Measurements from ENCODE around the gene PHACTR4.

GRCh38 chr1:28516518-28516956 lies 147.0 kb downstream of the PHACTR4 start:
- TF ChIP-seq, protein P1, sequence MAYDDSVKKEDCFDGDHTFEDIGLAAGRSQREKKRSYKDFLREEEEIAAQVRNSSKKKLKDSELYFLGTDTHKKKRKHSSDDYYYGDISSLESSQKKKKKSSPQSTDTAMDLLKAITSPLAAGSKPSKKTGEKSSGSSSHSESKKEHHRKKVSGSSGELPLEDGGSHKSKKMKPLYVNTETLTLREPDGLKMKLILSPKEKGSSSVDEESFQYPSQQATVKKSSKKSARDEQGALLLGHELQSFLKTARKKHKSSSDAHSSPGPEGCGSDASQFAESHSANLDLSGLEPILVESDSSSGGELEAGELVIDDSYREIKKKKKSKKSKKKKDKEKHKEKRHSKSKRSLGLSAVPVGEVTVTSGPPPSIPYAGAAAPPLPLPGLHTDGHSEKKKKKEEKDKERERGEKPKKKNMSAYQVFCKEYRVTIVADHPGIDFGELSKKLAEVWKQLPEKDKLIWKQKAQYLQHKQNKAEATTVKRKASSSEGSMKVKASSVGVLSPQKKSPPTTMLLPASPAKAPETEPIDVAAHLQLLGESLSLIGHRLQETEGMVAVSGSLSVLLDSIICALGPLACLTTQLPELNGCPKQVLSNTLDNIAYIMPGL (CRISPR knock-in tag; IDR thresholded peaks at IDR 0.05), result no peak
- TF ChIP-seq, protein P2, sequence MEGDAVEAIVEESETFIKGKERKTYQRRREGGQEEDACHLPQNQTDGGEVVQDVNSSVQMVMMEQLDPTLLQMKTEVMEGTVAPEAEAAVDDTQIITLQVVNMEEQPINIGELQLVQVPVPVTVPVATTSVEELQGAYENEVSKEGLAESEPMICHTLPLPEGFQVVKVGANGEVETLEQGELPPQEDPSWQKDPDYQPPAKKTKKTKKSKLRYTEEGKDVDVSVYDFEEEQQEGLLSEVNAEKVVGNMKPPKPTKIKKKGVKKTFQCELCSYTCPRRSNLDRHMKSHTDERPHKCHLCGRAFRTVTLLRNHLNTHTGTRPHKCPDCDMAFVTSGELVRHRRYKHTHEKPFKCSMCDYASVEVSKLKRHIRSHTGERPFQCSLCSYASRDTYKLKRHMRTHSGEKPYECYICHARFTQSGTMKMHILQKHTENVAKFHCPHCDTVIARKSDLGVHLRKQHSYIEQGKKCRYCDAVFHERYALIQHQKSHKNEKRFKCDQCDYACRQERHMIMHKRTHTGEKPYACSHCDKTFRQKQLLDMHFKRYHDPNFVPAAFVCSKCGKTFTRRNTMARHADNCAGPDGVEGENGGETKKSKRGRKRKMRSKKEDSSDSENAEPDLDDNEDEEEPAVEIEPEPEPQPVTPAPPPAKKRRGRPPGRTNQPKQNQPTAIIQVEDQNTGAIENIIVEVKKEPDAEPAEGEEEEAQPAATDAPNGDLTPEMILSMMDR (IDR thresholded peaks at IDR 0.05), result no peak
- TF ChIP-seq ATF3 (CRISPR knock-in tag; conservative IDR thresholded peaks at IDR 0.05) (no peak), NR1H2 (CRISPR knock-in tag; IDR thresholded peaks at IDR 0.05) (no peak), CREB1 (CRISPR knock-in tag; IDR thresholded peaks at IDR 0.05) (no peak), GABPB1 (CRISPR knock-in tag; IDR thresholded peaks at IDR 0.05) (no peak), ZNF281 (CRISPR knock-in tag; IDR thresholded peaks at IDR 0.05) (no peak)
- TF ChIP-seq, protein P3, sequence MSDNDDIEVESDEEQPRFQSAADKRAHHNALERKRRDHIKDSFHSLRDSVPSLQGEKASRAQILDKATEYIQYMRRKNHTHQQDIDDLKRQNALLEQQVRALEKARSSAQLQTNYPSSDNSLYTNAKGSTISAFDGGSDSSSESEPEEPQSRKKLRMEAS (CRISPR knock-in tag; IDR thresholded peaks at IDR 0.05), result no peak
- TF ChIP-seq, protein P4, sequence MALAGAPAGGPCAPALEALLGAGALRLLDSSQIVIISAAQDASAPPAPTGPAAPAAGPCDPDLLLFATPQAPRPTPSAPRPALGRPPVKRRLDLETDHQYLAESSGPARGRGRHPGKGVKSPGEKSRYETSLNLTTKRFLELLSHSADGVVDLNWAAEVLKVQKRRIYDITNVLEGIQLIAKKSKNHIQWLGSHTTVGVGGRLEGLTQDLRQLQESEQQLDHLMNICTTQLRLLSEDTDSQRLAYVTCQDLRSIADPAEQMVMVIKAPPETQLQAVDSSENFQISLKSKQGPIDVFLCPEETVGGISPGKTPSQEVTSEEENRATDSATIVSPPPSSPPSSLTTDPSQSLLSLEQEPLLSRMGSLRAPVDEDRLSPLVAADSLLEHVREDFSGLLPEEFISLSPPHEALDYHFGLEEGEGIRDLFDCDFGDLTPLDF (CRISPR knock-in tag; IDR thresholded peaks at IDR 0.05), result no peak
